BLaER1 (cell line): Measurements from ENCODE around the gene ATG14.
A peak's percentile ranks its signal among the peaks of the same experiment; 100 is the strongest.
"Not testable (repeated sequence)": the region's sequence is repeated elsewhere in the genome, so short reads cannot be mapped to it uniquely, and the experiment has no call there.

Source experiments
- H3K27ac ChIP-seq: shearing (Covaris generic); formaldehyde crosslinking; 2 replicates; pipeline ENCODE4 v1.8.1; 2022
- H3K27me3 ChIP-seq: shearing (Covaris generic); formaldehyde crosslinking; 2 replicates; pipeline ENCODE4 v1.8.1; 2022
- H3K36me3 ChIP-seq: shearing (Covaris generic); formaldehyde crosslinking; 2 replicates; pipeline ENCODE4 v1.8.1; 2022
- H3K4me1 ChIP-seq: shearing (Covaris generic); formaldehyde crosslinking; 2 replicates; pipeline ENCODE4 v1.8.1; 2022
- H3K4me2 ChIP-seq: shearing (Covaris generic); formaldehyde crosslinking; 2 replicates; pipeline ENCODE4 v1.8.1; 2022
- H3K4me3 ChIP-seq: shearing (Covaris generic); formaldehyde crosslinking; 2 replicates; pipeline ENCODE4 v1.8.1; 2022
- H3K9ac ChIP-seq: shearing (Covaris generic); formaldehyde crosslinking; 2 replicates; pipeline ENCODE4 v1.8.1; 2022
- H3K9me3 ChIP-seq: shearing (Covaris generic); formaldehyde crosslinking; 2 replicates; pipeline ENCODE4 v1.8.1; 2022
- H4K20me1 ChIP-seq: shearing (Covaris generic); formaldehyde crosslinking; 2 replicates; pipeline ENCODE4 v1.8.1; 2022
- Cebpa-rat ChIP-seq: shearing (Covaris generic); IDR thresholded peaks from 2 replicates; pipeline ENCODE4 v1.8.1; 2022

Gene ATG14

DNA sequence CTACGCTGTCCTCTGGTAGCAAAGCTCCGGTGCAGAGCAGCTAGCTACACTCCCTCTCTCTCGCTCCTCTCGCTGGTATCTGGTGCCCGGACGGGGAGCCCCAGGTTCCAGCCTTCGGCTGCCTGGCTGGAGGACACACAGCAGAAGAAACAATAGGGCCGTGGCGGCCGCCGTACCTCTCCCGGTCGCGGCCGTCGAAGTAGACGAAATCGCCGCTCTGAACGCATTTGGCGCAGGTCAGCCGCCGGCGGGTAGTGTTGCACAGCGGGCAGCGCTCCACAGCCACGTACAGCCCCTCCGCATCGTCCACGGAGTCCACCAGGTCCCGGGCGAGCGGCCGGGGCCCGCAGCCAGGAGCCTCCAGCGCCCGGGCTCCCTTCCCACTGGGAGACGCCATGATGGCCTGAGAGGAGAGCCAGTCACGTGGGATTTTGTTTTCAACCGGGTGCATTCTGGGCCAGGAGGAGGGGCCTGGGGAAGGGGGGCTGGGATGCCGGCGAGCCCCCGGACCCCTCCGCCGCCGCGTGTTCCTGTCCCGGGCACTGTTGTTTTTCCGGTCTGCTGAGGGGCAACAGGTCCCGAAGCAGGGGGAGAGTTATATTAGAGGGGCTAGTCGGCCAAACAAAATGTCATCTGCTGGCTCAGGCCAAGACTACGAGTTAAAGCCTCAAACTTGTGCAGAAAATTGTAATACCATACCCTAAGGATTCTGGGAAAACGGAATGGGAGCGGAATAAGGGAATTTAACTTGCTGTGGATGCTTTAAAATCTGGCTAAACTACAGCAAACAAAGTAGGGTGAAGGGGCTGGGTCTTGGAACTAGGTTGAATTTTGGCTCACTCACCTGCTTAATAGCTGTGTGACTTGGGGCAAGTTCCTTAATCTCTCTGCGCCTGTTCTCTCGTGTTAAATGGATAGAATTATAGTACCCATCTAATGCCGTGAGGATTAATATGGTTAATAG lies at the start of gene ATG14:
TSS of gene ATG14 (minus strand) at position 405 of the 964 bp plus-strand sequence. CDS start at position 397, 8 bp downstream.
- H4K20me1 ChIP-seq, result peaks cover 12% of the 10 kb centered on the region; the same call in 1 of the 2 replicates
- H3K27me3 ChIP-seq, result no peaks in the 10 kb centered on the region
- H3K9me3 ChIP-seq, result no peaks in the 10 kb centered on the region
- peak within 1 kb of the TSS; percentile 95 for H3K4me2 ChIP-seq
- H3K9ac ChIP-seq, result peak within 1 kb of the TSS; percentile 95
- H3K27ac ChIP-seq, result peak within 1 kb of the TSS; percentile 89
- peak within 1 kb of the TSS; percentile 99 for H3K4me3 ChIP-seq
- peaks cover 29% of the 10 kb centered on the region for H3K4me1 ChIP-seq
- TF ChIP-seq Cebpa-rat, result no peak
- no peaks in the 10 kb centered on the region for H3K36me3 ChIP-seq

DNA sequence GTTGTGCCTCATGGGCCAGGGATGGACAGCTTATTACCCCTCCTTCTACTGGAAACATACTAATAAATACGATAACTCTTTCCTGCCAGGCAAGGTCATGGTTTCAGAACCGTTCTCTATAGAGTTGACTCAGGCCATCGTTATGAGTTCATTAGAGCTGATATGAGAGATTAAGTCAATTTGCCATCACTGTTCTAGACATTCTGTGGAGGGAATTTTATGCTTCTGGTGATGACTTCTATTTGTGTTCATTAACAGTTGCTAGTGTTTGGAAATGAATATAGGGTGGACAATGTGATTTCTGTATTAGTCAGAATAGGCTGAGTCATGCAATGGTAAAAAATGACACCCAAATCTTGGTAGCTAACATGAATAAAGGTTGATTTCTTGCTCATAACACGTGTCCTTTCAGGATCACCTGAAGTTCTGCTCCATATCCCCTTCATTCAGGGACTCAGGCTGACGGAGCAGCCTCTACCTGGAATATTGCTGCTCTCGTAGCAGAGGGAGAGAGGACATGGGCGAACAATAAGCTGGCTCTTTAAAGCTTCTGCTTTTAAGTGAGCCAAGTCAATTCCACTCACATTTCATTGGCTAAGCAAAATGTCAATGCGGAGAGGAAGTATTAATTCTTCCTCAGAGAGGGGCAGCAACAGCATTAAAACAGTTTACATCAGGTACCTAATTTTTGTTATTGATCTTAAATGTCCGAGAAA lies 47.3 kb upstream of the ATG14 start:
- no peaks in the 10 kb centered on the region for H3K36me3 ChIP-seq
- no peak overlapping the region for H3K27ac ChIP-seq
- no peaks in the 10 kb centered on the region for H3K27me3 ChIP-seq
- no peaks in the 10 kb centered on the region for H4K20me1 ChIP-seq
- no peak for TF ChIP-seq Cebpa-rat
- no peak overlapping the region for H3K9ac ChIP-seq
- H3K4me2 ChIP-seq, result no peak overlapping the region
- H3K9me3 ChIP-seq, result peaks cover 9% of the 10 kb centered on the region; the same call in 1 of the 2 replicates
- H3K4me1 ChIP-seq, result peaks cover 13% of the 10 kb centered on the region
- H3K4me3 ChIP-seq, result no peak overlapping the region

DNA sequence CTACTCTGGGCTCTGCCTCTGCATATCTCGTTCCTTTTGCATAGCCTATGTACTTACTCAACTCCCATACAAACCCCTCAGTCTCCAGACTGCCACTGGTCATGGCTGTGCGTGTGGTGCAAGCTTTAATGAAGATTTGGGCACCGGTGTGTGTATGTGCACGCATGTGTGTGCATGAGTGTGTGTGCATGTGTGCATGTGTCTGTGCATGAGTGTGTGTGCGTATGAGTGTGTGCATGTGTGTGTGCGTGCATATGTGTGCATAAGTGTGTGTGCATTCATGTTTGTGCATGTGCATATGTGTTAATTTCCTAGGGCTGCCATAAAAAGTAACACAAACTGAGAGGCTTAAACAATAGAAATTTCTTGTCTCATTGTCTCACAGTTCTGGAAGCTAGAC lies 45.9 kb upstream of the ATG14 start:
- no peak overlapping the region for H3K4me3 ChIP-seq
- H3K27ac ChIP-seq, result no peak overlapping the region
- no peak for TF ChIP-seq Cebpa-rat
- H3K36me3 ChIP-seq, result no peaks in the 10 kb centered on the region
- H3K9me3 ChIP-seq, result peaks cover 9% of the 10 kb centered on the region; the same call in 1 of the 2 replicates
- no peaks in the 10 kb centered on the region for H4K20me1 ChIP-seq
- H3K27me3 ChIP-seq, result no peaks in the 10 kb centered on the region
- no peak overlapping the region for H3K4me2 ChIP-seq
- H3K4me1 ChIP-seq, result peaks cover 14% of the 10 kb centered on the region
- H3K9ac ChIP-seq, result no peak overlapping the region

DNA sequence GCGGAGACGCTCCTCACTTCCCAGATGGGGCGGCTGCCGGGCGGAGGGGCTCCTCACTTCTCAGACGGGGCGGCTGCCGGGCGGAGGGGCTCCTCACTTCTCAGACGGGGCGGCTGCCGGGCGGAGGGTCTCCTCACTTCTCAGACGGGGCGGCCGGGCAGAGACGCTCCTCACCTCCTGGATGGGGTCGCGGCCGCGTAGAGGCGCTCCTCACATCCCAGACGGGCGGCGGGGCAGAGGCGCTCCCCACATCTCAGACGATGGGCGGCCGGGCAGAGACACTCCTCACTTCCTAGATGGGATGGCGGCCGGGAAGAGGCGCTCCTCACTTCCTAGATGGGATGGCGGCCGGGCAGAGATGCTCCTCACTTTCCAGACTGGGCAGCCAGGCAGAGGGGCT lies 44.8 kb upstream of the ATG14 start:
- H3K27ac ChIP-seq, H3K27me3 ChIP-seq, H3K4me3 ChIP-seq, H3K9me3 ChIP-seq, H4K20me1 ChIP-seq, H3K36me3 ChIP-seq, H3K4me2 ChIP-seq, H3K9ac ChIP-seq: not testable (repeated sequence)
- H3K4me1 ChIP-seq, result peaks cover 22% of the 10 kb centered on the region

- no peak for TF ChIP-seq Cebpa-rat
- Histone ChIP-seq H4K20me1 (no peaks in the 10 kb centered on the region), H3K4me2 (peak overlapping the region; percentile 56), H3K9me3 (peaks cover 9% of the 10 kb centered on the region; the same call in 1 of the 2 replicates), H3K27ac (no peak overlapping the region), H3K36me3 (no peaks in the 10 kb centered on the region), H3K27me3 (no peaks in the 10 kb centered on the region), H3K4me3 (no peak overlapping the region), H3K9ac (no peak overlapping the region), H3K4me1 (peaks cover 38% of the 10 kb centered on the region)
These were observed 42.8 kb upstream of the ATG14 start for GRCh38 chr14:55454264-55455002.

GRCh38 chr14:55451950-55452349 lies 40.3 kb upstream of the ATG14 start:
- Histone ChIP-seq H3K27ac (no peak overlapping the region), H3K4me1 (peaks cover 38% of the 10 kb centered on the region), H3K27me3 (no peaks in the 10 kb centered on the region), H4K20me1 (no peaks in the 10 kb centered on the region), H3K4me2 (peak overlapping the region; percentile 59), H3K36me3 (no peaks in the 10 kb centered on the region), H3K9me3 (peaks cover 2% of the 10 kb centered on the region; the same call in 1 of the 2 replicates), H3K4me3 (no peak overlapping the region), H3K9ac (no peak overlapping the region)
- no peak for TF ChIP-seq Cebpa-rat

- H3K4me2 ChIP-seq, result peak overlapping the region; percentile 59
- peaks cover 38% of the 10 kb centered on the region for H3K4me1 ChIP-seq
- no peaks in the 10 kb centered on the region for H3K36me3 ChIP-seq
- no peak overlapping the region for H3K9ac ChIP-seq
- no peaks in the 10 kb centered on the region for H4K20me1 ChIP-seq
- no peaks in the 10 kb centered on the region for H3K27me3 ChIP-seq
- H3K9me3 ChIP-seq, result no peaks in the 10 kb centered on the region
- H3K27ac ChIP-seq, result no peak overlapping the region
- H3K4me3 ChIP-seq, result no peak overlapping the region
- TF ChIP-seq Cebpa-rat, result no peak
These were observed 39.8 kb upstream of the ATG14 start for GRCh38 chr14:55451398-55451797.

GRCh38 chr14:55450987-55451386 lies 39.4 kb upstream of the ATG14 start:
- Histone ChIP-seq H3K9ac (no peak overlapping the region), H3K4me2 (peak overlapping the region; percentile 59)

DNA sequence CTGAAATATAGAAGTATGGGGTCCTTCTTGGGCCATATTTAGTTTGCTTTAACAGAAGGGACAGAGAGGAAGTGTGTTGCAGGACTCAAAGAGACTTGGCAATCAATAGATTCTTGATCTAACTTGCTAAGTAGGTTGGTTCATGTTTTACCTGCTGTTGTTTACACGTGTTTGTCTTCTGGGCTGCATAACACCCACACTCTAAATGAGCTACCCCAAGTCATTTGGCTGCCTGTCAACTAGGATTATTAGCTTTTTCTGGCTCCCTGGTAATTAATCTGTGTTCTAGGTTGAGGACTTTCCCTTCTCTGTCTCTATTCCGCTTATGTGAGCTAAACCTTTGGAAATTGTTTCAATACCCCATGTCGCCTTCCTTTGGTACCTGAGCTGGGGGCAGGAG lies 38.9 kb upstream of the ATG14 start:
- TF ChIP-seq Cebpa-rat, result no peak
- Histone ChIP-seq H3K9me3 (no peaks in the 10 kb centered on the region), H3K4me3 (no peak overlapping the region), H3K27ac (no peak overlapping the region), H4K20me1 (no peaks in the 10 kb centered on the region), H3K4me2 (peak overlapping the region; percentile 59), H3K27me3 (no peaks in the 10 kb centered on the region), H3K9ac (no peak overlapping the region), H3K36me3 (no peaks in the 10 kb centered on the region), H3K4me1 (peaks cover 38% of the 10 kb centered on the region)

More at GRCh38 chr14:55450987-55451386, 39.4 kb upstream of the ATG14 start:
- Histone ChIP-seq H3K4me1 (peaks cover 38% of the 10 kb centered on the region), H3K36me3 (no peaks in the 10 kb centered on the region), H3K27ac (no peak overlapping the region), H4K20me1 (no peaks in the 10 kb centered on the region), H3K27me3 (no peaks in the 10 kb centered on the region), H3K4me3 (no peak overlapping the region), H3K9me3 (no peaks in the 10 kb centered on the region)
- no peak for TF ChIP-seq Cebpa-rat
